Peyer's patch (tissue), 4 donors: ENCODE data around the gene GPC5.

Experiments used
- CTCF ChIP-seq, 6 experiments: fragments of 450-650 bp in 4 of 6; fragments of 200-600 bp in 2 of 6; sonication (generic) in 1 of 6; IDR thresholded peaks; one replicate each; pipeline ENCODE4 v1.5.1; 2017 to 2019; ENCODE audit warnings: antibody characterized with exemption in 6 of 6, mild to moderate bottlenecking in 3 of 6, moderate library complexity in 1 of 6
- POLR2A ChIP-seq, 2 donors: fragments of 450-650 bp; IDR thresholded peaks; one replicate each; pipeline ENCODE4 v1.5.1; 2017; ENCODE audit warnings: antibody characterized with exemption in 2 of 2, mild to moderate bottlenecking in 2 of 2, moderate library complexity in 2 of 2

DNA sequence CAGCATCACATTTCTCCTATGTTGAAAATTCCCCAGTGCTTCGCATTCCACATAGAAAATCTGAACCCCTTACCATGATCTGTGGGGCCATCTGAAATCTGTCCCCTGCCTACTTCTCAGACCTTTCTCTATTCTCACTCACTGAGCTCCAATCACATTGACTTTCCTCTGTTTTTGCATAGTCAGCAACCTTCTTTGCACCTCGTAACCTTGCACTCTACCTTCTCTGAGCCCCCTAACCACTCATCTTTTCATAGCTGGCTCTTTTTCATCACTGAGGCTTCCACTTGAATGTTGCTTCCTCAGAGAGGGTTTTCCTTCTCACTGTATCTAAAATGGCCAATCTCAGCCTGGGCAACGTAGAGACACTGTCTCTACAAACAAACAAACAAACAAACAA, 286.3 kb downstream of the GPC5 start:
- TF ChIP-seq CTCF (IDR thresholded peaks at IDR 0.05) (no peak), POLR2A (IDR thresholded peaks at IDR 0.05) (no peak)
